GM12875 (cell line): Measurements from ENCODE around the gene PARD3.

Experiments used
- H3K4me3 ChIP-seq: one replicate; pipeline ENCODE4 v1.5.1; 2011; ENCODE audit warnings: low read depth, low read length, control low read depth
- CTCF ChIP-seq: IDR thresholded peaks from 2 replicates; pipeline ENCODE4 v1.5.1; 2011; ENCODE audit warnings: low read depth, mild to moderate bottlenecking, control low read depth, inconsistent platforms, low read length, moderate library complexity, borderline replicate concordance; ENCODE audit not compliant: insufficient read depth

Gene PARD3

GRCh38 chr10:34323192-34323591 is 491.9 kb downstream of the PARD3 start:
- no peak for TF ChIP-seq CTCF
- no peak overlapping the region for H3K4me3 ChIP-seq

GRCh38 chr10:34320265-34320664 is 494.8 kb downstream of the PARD3 start:
- no peak for TF ChIP-seq CTCF
- no peak overlapping the region for H3K4me3 ChIP-seq

GRCh38 chr10:34319197-34319846 is 495.8 kb downstream of the PARD3 start:
- no peak overlapping the region for H3K4me3 ChIP-seq
- no peak for TF ChIP-seq CTCF

- no peak overlapping the region for H3K4me3 ChIP-seq
- no peak for TF ChIP-seq CTCF
These were observed 498.9 kb downstream of the PARD3 start for GRCh38 chr10:34316154-34316553.

- H3K4me3 ChIP-seq = no peak overlapping the region
These were observed 500.6 kb downstream of the PARD3 start for GRCh38 chr10:34314457-34314856.

GRCh38 chr10:34313888-34314287 is 501.2 kb downstream of the PARD3 start:
- H3K4me3 ChIP-seq = no peak overlapping the region

More at GRCh38 chr10:34314457-34314856, 500.6 kb downstream of the PARD3 start:
- no peak for TF ChIP-seq CTCF

GRCh38 chr10:34313353-34313752 is 501.7 kb downstream of the PARD3 start:
- H3K4me3 ChIP-seq = no peak overlapping the region
- no peak for TF ChIP-seq CTCF

More at GRCh38 chr10:34313888-34314287, 501.2 kb downstream of the PARD3 start:
- no peak for TF ChIP-seq CTCF
